NCI-H2196 treated with DMSO at 0.1 percent for 48 hours (cell line): ENCODE data around the gene MUSTN1.

Source experiments
- DNase-seq: peaks from one replicate; lab custom pipeline; 2025; ENCODE audit not compliant: unreplicated experiment; lab: John Stamatoyannopoulos, UW

Gene MUSTN1

DNA sequence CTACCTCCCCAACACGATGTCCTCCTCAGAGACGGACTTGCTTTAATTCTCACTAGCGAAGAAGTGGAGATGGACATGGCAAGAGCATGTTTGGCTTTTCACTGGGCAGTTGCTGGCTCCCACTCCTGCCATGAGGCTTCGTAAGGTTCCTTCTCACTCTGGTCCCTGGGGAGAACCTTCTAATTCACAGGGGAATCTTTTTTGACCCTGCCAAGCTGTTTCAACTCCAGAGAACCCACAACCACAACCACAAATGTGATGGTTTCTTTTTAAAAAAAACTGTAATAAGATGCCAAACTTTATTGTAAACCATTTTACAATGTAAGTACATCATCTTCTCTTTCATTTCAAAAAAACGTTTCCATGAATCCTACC lies 1.6 kb upstream of the MUSTN1 start:
- DNase-seq, result no peak

DNA sequence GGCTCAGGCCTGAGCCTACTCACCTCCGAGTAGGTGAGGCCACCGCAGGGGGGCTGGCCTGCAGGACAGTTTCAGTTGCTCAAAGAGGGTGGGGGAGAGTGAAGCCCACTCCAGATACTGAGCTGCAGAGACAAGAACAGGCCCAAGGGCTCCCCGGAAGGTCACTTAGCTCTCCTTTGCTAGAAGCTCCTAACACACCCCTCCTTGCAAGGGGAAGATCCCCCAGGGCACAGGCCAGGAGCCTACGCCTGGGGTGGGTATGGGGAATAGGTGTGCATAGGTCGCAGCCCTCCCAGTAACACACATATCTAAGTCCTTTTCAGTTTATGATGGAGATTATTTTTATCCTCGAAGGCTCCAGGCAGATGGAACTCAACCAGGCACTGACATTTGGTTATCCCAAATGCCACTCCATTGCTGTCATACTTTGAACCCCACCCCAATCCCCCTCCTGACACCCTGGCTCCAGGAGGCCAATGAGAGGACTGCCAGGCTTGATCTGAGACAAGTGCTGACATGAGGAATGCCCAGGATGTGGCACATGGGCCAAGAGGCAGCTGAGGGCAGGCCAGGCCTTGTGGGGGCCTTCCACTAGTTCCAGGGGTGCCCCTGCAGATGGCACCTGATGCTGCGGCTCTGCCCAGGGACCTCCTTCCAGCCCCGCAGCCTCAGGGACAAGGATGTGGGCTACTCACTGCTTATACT lies 1.1 kb upstream of the MUSTN1 start:
- no peak for DNase-seq

DNA sequence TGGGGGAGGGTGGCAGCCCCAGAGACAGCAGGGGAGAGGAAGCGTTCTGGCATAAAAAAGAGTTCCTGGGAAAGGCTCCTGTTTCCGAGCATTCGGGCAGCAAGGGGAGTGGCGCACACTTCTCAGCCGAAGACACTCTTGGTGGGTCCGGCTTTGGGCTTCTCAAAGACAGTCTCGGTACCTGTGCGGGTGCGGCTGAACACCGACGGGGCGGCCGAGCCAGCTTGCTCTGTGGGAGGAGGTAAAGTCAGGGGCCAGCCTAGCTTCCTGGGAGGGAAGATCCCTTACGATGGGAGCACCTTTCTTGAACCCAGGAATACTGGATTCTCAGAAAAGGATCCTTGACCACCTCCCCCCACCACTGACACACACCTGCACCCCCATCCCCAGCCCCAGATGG lies 1.6 kb downstream of the MUSTN1 start:
- no peak for DNase-seq

- DNase-seq, result no peak
Observed at GRCh38 chr3:52831500-52832301, 3.1 kb downstream of the MUSTN1 start.

- no peak for DNase-seq
Observed at GRCh38 chr3:52830535-52831258, 4.1 kb downstream of the MUSTN1 start, which contains the start of gene ITIH4. Gene ITIH4, minus strand, starts transcription at chr3:52830672. Its CDS starts 30 bp downstream, at chr3:52830642.

DNA sequence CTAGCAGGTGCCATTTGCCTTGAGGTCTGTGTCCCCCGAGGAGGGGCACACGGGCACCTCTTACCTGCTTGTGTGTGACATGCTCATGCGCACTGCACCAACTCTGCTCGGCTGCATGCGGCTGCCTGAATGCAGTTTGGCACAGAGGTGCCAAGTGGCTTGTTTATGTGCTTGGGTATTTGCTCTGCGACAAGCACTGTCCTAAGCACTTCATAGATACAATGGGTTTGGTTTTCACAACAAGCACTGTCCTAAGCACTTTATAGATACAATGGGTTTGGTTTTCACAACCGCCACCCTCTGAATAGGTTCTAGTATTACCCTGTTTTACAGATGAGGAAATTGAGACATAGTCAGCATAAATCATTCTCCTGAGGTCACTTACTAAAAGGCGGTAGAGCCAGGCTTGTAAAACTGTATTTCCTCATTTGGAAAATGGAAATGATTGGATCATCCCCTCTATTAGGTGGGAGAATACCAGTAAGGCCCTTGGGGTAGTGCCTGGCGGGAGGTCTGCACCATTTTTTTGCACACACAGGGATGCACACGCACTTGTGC lies 4.8 kb downstream of the MUSTN1 start:
- no peak for DNase-seq

DNA sequence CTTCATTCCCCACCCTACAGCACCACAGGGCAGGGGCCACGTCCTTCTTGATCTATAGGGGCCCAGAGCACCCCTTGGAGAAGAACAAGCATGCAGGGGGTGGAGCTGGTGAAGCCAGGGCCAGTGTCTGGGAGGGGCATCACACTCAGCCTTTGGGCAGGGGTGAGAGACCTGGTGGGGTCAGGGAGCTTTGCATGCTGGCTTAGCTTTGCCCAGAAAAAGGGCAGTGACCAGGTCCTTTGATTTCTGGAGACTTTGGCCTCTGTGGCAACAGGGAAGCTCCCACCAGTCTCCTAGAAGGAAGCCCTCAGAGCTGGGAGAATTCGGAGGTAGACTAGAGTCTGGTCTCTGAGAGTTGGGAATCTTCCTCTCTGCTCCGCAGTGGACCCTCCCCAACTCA lies 5.3 kb downstream of the MUSTN1 start:
- no peak for DNase-seq

- no peak for DNase-seq
Observed at GRCh38 chr3:52827866-52828376, 6.9 kb downstream of the MUSTN1 start.

- no peak for DNase-seq
Observed at GRCh38 chr3:52827441-52827840, 7.4 kb downstream of the MUSTN1 start.

DNA sequence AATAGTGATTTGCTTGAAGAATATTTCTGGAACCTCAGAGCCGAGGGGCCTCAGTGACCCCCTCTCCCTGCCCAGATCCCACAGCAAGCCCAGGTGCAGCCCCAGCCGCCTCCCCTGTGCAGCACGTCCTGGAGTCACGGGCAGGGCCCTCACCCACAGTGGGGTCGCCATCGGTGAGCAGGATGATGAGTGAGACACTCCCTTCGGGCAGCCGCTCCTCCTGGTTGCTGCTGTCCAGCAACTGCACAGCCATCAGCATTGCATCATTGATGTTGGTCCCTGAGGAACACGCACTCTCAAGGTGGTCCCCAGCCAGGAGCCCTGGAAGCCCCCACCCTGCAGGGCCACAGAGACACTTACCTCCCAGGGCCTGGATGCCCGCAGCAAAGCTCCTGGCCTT lies 10.8 kb downstream of the MUSTN1 start:
- no peak for DNase-seq

DNA sequence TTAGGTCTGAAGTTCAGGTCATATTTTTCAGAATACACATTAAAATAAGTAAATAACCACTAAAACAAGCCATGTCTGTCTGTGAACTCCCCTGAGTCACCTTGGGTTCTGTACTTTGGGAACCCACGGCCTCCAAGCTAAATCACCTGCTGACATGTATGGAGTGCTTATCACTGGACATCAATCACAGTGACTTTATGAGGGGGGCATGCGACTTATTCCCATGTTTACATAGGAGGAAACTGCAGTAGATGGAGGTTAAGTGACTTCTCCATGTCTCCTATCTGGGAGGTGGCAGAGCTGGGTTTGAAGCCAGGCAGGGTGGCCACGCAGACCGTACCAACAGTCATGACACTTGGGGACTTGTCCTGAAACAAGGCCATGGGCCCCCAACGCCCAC lies 12.5 kb downstream of the MUSTN1 start:
- DNase-seq, result no peak

DNA sequence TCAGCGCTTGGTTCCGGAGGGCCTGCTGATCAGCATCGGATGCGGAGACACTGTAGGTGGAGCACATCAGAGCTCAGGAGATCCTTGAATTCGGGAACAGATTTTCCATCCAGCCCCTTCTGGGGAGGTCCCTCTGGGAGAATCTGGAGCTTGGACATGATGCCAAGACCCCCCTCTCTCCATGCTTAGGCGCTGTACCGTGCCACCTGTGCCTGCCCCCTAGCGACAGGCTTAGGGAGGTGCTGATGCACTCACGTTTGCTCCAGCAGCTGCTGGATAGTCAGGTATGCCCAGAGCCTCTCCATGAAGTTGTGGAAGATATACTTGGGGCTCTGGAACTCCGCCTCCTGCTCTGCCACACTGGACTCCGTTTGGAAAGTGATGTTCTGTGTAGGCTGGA lies 14.1 kb downstream of the MUSTN1 start:
- DNase-seq, result no peak

DNA sequence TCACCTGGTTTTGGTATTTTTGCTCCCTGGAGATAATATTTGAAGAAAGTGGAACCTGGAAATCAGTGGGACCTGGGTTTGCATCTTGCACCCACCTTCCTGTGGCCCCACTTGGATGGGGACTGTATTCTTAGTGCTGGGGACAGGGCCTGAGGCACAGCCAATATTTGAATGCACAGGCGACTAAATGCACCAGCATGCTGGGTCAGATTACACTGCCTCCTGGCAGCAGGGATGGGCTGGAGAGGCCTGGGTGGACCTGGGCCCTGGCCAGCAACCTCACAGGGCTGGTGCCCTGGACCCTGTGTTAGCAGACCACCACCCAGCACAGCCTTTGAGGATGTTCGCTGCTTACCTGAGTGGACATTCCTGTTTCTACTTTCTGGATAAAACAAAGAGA lies 14.9 kb downstream of the MUSTN1 start:
- no peak for DNase-seq

- DNase-seq, result no peak
Observed at GRCh38 chr3:52817860-52818259, 17.0 kb downstream of the MUSTN1 start.

- no peak for DNase-seq
Observed at GRCh38 chr3:52817221-52817620, 17.6 kb downstream of the MUSTN1 start.

DNA sequence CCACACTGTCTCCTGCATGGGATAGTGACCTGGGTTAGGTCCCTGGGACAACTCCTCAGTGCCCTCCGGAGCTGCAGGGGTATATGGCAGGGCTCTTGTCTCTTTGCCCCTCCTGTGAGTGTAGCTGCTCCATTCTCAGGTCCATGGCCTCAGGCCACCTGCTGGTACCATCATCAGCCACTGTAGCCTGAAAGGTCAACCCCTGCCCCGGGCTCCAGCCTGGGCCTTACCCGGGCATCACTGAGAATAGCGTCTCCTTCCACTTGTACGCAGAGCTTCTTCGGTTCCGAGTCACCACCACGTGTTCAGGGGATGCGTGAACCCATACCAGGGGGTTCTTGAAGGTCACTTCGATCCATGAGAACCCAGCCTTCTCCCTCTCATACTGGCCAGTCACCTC lies 18.2 kb downstream of the MUSTN1 start:
- no peak for DNase-seq

DNA sequence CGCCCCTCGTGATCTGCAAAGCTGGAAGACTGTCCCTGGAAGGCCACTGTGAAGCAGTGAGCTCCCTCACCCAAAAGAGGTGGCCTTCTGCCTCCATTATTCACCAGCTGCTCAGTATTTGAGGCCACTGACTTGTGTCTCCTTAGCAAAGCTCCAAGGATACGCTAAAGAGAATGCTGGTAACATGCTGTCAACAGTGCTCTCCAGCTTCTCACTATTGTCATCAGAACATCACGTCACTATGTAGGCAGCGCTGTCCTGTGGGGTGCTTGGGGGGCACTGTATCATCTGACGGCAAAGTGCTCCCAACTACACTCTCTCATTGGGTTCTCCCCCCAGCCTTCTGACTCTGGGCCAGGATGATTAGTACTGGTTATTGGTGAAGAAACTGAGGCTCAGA lies 18.6 kb downstream of the MUSTN1 start:
- DNase-seq, result no peak

GRCh38 chr3:52813810-52814209 lies 21.0 kb downstream of the MUSTN1 start:
- DNase-seq, result no peak

DNA sequence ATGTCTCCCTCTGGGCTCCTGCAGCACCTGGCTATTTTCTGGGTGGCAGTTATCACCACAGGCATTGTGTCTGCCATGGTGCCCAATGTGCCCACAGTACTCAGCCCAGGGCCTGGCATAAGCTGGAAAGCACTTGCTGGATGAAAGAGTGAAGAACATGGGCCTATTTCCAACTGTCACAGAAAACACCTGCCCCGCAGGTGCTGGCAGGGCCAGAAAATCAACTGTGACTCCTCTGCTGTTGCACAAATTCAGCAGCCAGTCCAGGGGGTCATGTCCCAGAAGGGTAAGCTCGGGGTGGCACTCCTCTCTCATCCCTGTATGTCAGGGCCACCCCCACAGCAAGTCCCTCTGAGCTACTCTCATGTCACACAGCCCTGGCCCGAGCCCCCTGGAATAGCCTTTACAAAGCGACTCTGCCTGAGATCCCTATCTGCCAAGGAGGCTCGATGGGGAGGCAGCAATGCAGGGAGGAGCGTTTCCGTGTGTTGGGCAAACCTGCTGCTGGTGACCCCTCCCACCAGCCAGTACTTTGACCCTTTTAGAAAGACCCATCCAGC lies 23.3 kb downstream of the MUSTN1 start:
- DNase-seq, result no peak

- no peak for DNase-seq
Observed at GRCh38 chr3:52810923-52811322, 23.9 kb downstream of the MUSTN1 start.
